GM12878 (cell line): ENCODE results near the gene TPD52L2. TPM values are rescaled to one million over a fixed set of nuclear protein-coding genes. Genes with fewer than 3 reads are reported as not detected.

ENCODE experiments used
- ATAC-seq: fragments of 200-7000 bp; cut with Tn5 transposase; 3 replicates; pipeline ENCODE4 v1.9.1; 2020; ENCODE audit warnings: mild to moderate bottlenecking, moderate library complexity
- BruUV-seq: library from RNA; stranded (reverse); fragments of 400-500 nt; replicated peaks from 2 replicates; lab custom pipeline; 2021; lab: Mats Ljungman, UMichigan
- CTCF ChIA-PET: fragments of 300-600 bp; sonication (Branson Sonifier 250); formaldehyde crosslinking; extraction: SDS; loops from one replicate; lab custom pipeline; 2021; ENCODE audit warnings: inconsistent platforms; lab: Yijun Ruan, JAX
- POLR2A ChIA-PET: fragments of 350-600 bp; formaldehyde crosslinking; extraction: SDS; loops from one replicate; lab custom pipeline; 2021; ENCODE audit warnings: inconsistent platforms; lab: Charles Lee
- RAD21 ChIA-PET: fragments of 300-600 bp; sonication (Branson Sonifier 250); formaldehyde crosslinking; loops from one replicate; lab custom pipeline; 2023; ENCODE audit warnings: antibody characterized with exemption; ENCODE audit not compliant: unreplicated experiment; lab: Charles Lee
- SMC1A ChIA-PET: fragments of 300-600 bp; sonication (Branson Sonifier 250); formaldehyde crosslinking; loops from one replicate; lab custom pipeline; 2023; ENCODE audit not compliant: unreplicated experiment, uncharacterized antibody; lab: Charles Lee
- DNase-seq: peaks from one replicate; pipeline ENCODE4 v3.0.0-alpha.2; 2011; ENCODE audit warnings: low read depth, low spot score
- FAIRE-seq: peaks from 3 replicates; lab custom pipeline; 2011; peaks lifted over from hg19 to GRCh38; lab: Jason Lieb, UNC
- H2AFZ ChIP-seq: 2 replicates; pipeline ENCODE4 v1.6.0; 2011; ENCODE audit warnings: low read depth, low read length, control low read depth; ENCODE audit not compliant: control insufficient read depth
- H3K27ac ChIP-seq: 2 replicates; pipeline ENCODE4 v1.5.1; 2011; ENCODE audit warnings: control low read depth; ENCODE audit not compliant: control insufficient read depth, insufficient read depth
- H3K27me3 ChIP-seq, 2 experiments: replicated peaks in 1 of 2; 2 replicates each; pipeline versions ENCODE4 v1.6.0 to v1.6.1; 2011; ENCODE audit warnings: low read length in 1 of 2; ENCODE audit not compliant: control insufficient read depth in 2 of 2, insufficient read depth in 2 of 2
- H3K36me3 ChIP-seq, 2 experiments: 2 replicates each; pipeline ENCODE4 v1.5.1; 2011; ENCODE audit warnings: low read length in 1 of 2; ENCODE audit not compliant: control insufficient read depth in 2 of 2, insufficient read depth in 2 of 2
- H3K4me1 ChIP-seq: 2 replicates; pipeline ENCODE4 v1.6.1; 2011; ENCODE audit warnings: mild to moderate bottlenecking, low read length, moderate library complexity, mixed read lengths; ENCODE audit not compliant: control insufficient read depth, insufficient read depth
- H3K4me2 ChIP-seq: 2 replicates; pipeline ENCODE4 v1.6.0; 2011; ENCODE audit warnings: control low read depth; ENCODE audit not compliant: control insufficient read depth, insufficient read depth
- H3K4me3 ChIP-seq: fragments of 200-600 bp; sonication (generic); 2 replicates; pipeline ENCODE4 v1.5.1; 2016
- H3K79me2 ChIP-seq: 2 replicates; pipeline ENCODE4 v1.6.0; 2011; ENCODE audit warnings: low read length; ENCODE audit not compliant: control insufficient read depth, insufficient read depth
- H3K9ac ChIP-seq: 2 replicates; pipeline ENCODE4 v1.8.0; 2011; ENCODE audit warnings: low read length, control low read depth, mixed read lengths; ENCODE audit not compliant: control insufficient read depth, insufficient read depth
- H3K9me3 ChIP-seq: replicated peaks from 3 replicates; pipeline ENCODE4 v1.5.1; 2011; ENCODE audit warnings: mild to moderate bottlenecking, low read length; ENCODE audit not compliant: control insufficient read depth, insufficient read depth
- H4K20me1 ChIP-seq: 2 replicates; pipeline ENCODE4 v1.6.0; 2011; ENCODE audit not compliant: control insufficient read depth, insufficient read depth
- BMI1 ChIP-seq: fragments of 450-650 bp; IDR thresholded peaks from 2 replicates; pipeline ENCODE4 v1.6.1; 2016; ENCODE audit warnings: mild to moderate bottlenecking, moderate library complexity, borderline replicate concordance
- CEBPB ChIP-seq, 2 experiments: fragments of 150-350 bp in 1 of 2; IDR thresholded peaks; 2 replicates each; pipeline ENCODE4 v1.6.1; 2012 to 2014; ENCODE audit warnings: low read depth in 2 of 2, low read length in 2 of 2, borderline replicate concordance in 1 of 2, inconsistent platforms in 1 of 2
- CREB1 ChIP-seq: IDR thresholded peaks from 2 replicates; pipeline ENCODE4 v1.6.1; 2012; ENCODE audit warnings: low read depth, mild to moderate bottlenecking, inconsistent platforms
- EGR1 ChIP-seq, 2 experiments: IDR thresholded peaks; 1 replicate in 1 of 2; 2 replicates in 1 of 2; pipeline ENCODE4 v1.6.1; 2011 to 2012; ENCODE audit warnings: low read depth in 2 of 2, low read length in 2 of 2, borderline replicate concordance in 1 of 2, mild to moderate bottlenecking in 1 of 2, moderate library complexity in 1 of 2
- EP300 ChIP-seq, 2 experiments: fragments of 150-350 bp in 1 of 2; IDR thresholded peaks; 2 replicates each; pipeline ENCODE4 v1.6.1; 2011 to 2012; ENCODE audit warnings: low read depth in 2 of 2, low read length in 2 of 2, borderline replicate concordance in 1 of 2, improper control_type of control experiment in 1 of 2, inconsistent platforms in 1 of 2; ENCODE audit not compliant: control insufficient read depth in 1 of 2
- EZH2 ChIP-seq: IDR thresholded peaks from 2 replicates; pipeline ENCODE4 v1.6.1; 2012; ENCODE audit warnings: low read depth, mild to moderate bottlenecking, control low read depth, inconsistent platforms, low read length, borderline replicate concordance; ENCODE audit not compliant: control insufficient read depth
- HCFC1 ChIP-seq: fragments of 150-350 bp; IDR thresholded peaks from 2 replicates; pipeline ENCODE4 v1.6.1; 2014; ENCODE audit warnings: low read length
- HDAC2 ChIP-seq: fragments of 200-600 bp; sonication (generic); IDR thresholded peaks from 2 replicates; pipeline ENCODE4 v1.6.1; 2017
- IKZF1 ChIP-seq: fragments of 450-650 bp; conservative IDR thresholded peaks from 2 replicates; pipeline ENCODE4 v1.6.1; 2017; ENCODE audit warnings: antibody characterized with exemption, mild to moderate bottlenecking
- KLF5 ChIP-seq: fragments of 450-650 bp; IDR thresholded peaks from 2 replicates; pipeline ENCODE4 v1.6.1; 2014; ENCODE audit warnings: mild to moderate bottlenecking; ENCODE audit not compliant: partially characterized antibody
- PAX8 ChIP-seq: fragments of 450-650 bp; IDR thresholded peaks from 2 replicates; pipeline ENCODE4 v1.6.1; 2017; ENCODE audit warnings: mild to moderate bottlenecking, moderate library complexity
- RB1 ChIP-seq: fragments of 450-650 bp; formaldehyde crosslinking; IDR thresholded peaks from 2 replicates; pipeline ENCODE4 v1.6.1; 2017; ENCODE audit warnings: mild to moderate bottlenecking, borderline replicate concordance
- STAT1 ChIP-seq: fragments of 450-650 bp; conservative IDR thresholded peaks from 2 replicates; pipeline ENCODE4 v1.6.1; 2014; ENCODE audit warnings: antibody characterized with exemption, mild to moderate bottlenecking
- USF2 ChIP-seq: IDR thresholded peaks from 2 replicates; pipeline ENCODE4 v1.6.1; 2011; ENCODE audit warnings: low read depth, low read length, improper control_type of control experiment, borderline replicate concordance
- WRNIP1 ChIP-seq: IDR thresholded peaks from 2 replicates; pipeline ENCODE4 v1.6.1; 2011; ENCODE audit warnings: low read depth, low read length, improper control_type of control experiment, borderline replicate concordance
- ZBED1 ChIP-seq: IDR thresholded peaks from 2 replicates; pipeline ENCODE4 v1.6.1; 2016; ENCODE audit warnings: borderline replicate concordance
- WGBS: methylation state at CpG from one replicate; pipeline ENCODE4 v1.1.6; 2016; ENCODE audit warnings: low lambda C conversion rate; ENCODE audit not compliant: insufficient replicate concordance, insufficient coverage; ENCODE audit errors: missing lambda C conversion rate; 5-methylcytosine and 5-hydroxymethylcytosine counted together
- in situ Hi-C: fragments of 300-500 bp; cut with MboI; formaldehyde crosslinking; loops from 9 replicates; pipeline ENCODE4 v1.14.3; 2018; ENCODE audit warnings: mixed read lengths
- intact Hi-C: fragments of 100-400 bp; cut with micrococcal nuclease; formaldehyde crosslinking; loops from one replicate; pipeline ENCODE4 v1.14.2; 2022; ENCODE audit not compliant: unreplicated experiment
- polyA plus RNA-seq, 11 experiments: library from polyadenylated mRNA; depleted of rRNA in 4 of 11; unstranded in 6 of 11; stranded (reverse) in 5 of 11; fragments of >200 nt; fragmentation: Nextera tagmentation in 4 of 11; fragmentation: Illumina TruSeq in 1 of 11; extraction: Ambion mirVana in 4 of 11; extraction: Trizol in 1 of 11; gene quantifications; 1 replicate in 1 of 11; 2 replicates in 10 of 11; pipeline versions ENCODE4 v1.2.1 to v1.2.3, GENCODE V29; 2011 to 2016; ENCODE audit warnings: inconsistent platforms in 2 of 11, missing spikeins in 2 of 11, low read depth in 1 of 11
- total RNA-seq, 4 experiments: library from RNA; depleted of rRNA in 3 of 4; stranded (reverse); fragments of >200 nt in 3 of 4; fragmentation: Illumina TruSeq in 1 of 4; extraction: Trizol in 1 of 4; gene quantifications; 2 replicates each; pipeline versions ENCODE4 v1.2.1 to v1.2.3, GENCODE V29; 2013 to 2021
- TF ChIP-seq, protein P1 (sequence below): fragments of 450-650 bp; formaldehyde crosslinking; IDR thresholded peaks from 2 replicates; pipeline ENCODE4 v1.4.0; 2022; ENCODE audit warnings: mild to moderate bottlenecking, moderate library complexity

The TPD52L2 gene
- total and polyA plus RNA-seq, 10 of the 15 experiments (the other 5 are each of a cell fraction or from before 2014, with no cell fraction given) = 1.6 to 71.0 (median 46.3) TPM

DNA sequence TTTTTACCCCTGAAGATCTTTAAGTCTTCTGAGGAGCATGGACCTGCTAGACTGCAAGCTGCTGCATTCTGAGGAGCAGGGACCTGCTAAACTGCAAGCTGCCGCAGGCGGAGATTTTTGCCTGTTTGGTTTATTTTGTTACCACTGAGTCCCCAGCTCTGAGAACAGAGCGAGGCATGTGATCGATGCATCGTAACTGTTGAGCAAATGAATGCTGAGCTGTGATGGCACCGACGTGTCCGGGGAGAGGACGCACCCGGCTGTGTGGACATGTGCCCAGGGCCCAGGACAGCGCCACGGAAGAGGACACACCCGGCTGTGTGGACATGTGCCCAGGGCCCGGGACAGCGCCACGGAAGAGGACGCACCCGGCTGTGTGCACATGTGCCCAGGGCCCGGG lies 54.1 kb downstream of the TPD52L2 start:
- RAD21 ChIA-PET = no interaction called here
- ATAC-seq = no peak
- POLR2A ChIA-PET = no interaction called here
- H3K4me2 ChIP-seq = no peak overlapping the region
- TF ChIP-seq EGR1 (IDR thresholded peaks at IDR 0.05; ENCODE audit: borderline replicate concordance in 1 of 2, low read depth in 2 of 2, low read length in 2 of 2) = no peak
- no peak for TF ChIP-seq RB1
- TF ChIP-seq HDAC2 = no peak
- TF ChIP-seq, protein P1, sequence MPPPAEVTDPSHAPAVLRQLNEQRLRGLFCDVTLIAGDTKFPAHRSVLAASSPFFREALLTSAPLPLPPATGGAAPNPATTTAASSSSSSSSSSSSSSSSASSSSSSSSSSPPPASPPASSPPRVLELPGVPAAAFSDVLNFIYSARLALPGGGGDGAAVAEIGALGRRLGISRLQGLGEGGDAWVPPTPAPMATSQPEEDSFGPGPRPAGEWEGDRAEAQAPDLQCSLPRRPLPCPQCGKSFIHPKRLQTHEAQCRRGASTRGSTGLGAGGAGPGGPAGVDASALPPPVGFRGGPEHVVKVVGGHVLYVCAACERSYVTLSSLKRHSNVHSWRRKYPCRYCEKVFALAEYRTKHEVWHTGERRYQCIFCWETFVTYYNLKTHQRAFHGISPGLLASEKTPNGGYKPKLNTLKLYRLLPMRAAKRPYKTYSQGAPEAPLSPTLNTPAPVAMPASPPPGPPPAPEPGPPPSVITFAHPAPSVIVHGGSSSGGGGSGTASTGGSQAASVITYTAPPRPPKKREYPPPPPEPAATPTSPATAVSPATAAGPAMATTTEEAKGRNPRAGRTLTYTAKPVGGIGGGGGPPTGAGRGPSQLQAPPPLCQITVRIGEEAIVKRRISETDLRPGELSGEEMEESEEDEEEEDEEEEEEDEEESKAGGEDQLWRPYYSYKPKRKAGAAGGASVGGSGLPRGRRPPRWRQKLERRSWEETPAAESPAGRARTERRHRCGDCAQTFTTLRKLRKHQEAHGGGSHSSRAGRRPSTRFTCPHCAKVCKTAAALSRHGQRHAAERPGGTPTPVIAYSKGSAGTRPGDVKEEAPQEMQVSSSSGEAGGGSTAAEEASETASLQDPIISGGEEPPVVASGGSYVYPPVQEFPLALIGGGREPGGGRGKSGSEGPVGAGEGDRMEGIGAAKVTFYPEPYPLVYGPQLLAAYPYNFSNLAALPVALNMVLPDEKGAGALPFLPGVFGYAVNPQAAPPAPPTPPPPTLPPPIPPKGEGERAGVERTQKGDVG = no peak
- no peak for TF ChIP-seq KLF5
- TF ChIP-seq WRNIP1 = no peak
- TF ChIP-seq HCFC1 = no peak
- TF ChIP-seq ZBED1 = no peak
- no peak for TF ChIP-seq CREB1
- TF ChIP-seq USF2 = no peak
- no peak for TF ChIP-seq STAT1
- no peak for TF ChIP-seq EZH2
- TF ChIP-seq PAX8 = no peak
- TF ChIP-seq IKZF1 = no peak
- no peak for TF ChIP-seq BMI1
- no peak for TF ChIP-seq EP300 (IDR thresholded peaks at IDR 0.05; ENCODE audit: borderline replicate concordance in 1 of 2, control insufficient read depth in 1 of 2, low read depth in 2 of 2, low read length in 2 of 2)
- no peak for TF ChIP-seq CEBPB (IDR thresholded peaks at IDR 0.05; ENCODE audit: borderline replicate concordance in 1 of 2, low read depth in 2 of 2, low read length in 2 of 2)
- no peak for FAIRE-seq
- CTCF ChIA-PET = no interaction called here
- H3K9ac ChIP-seq = no peak overlapping the region
- peaks cover 3% of the 10 kb centered on the region for H3K4me1 ChIP-seq
- no TSS peak for BruUV-seq
- H3K27me3 ChIP-seq = no peaks in the 10 kb centered on the region
- DNase-seq = no peak
- intact Hi-C loops = no loop called here
- H4K20me1 ChIP-seq = no peaks in the 10 kb centered on the region
- H3K79me2 ChIP-seq = peaks cover 10% of the 10 kb centered on the region
- no peaks in the 10 kb centered on the region; the same call in 1 of the 3 replicates for H3K9me3 ChIP-seq
- SMC1A ChIA-PET = no interaction called here
- in situ Hi-C loops = no loop called here
- H3K27ac ChIP-seq = no peak overlapping the region
- no peak overlapping the region for H2AFZ ChIP-seq
- no peak overlapping the region for H3K4me3 ChIP-seq
- peaks cover 4 to 12% of the 10 kb centered on the region in 2 experiments; a peak in 3 of 4 replicates for H3K36me3 ChIP-seq
- WGBS = 86% methylated on average over 19 of the region's 19 CpGs
